Measurements from ENCODE around the gene MUL1. TPM values are rescaled to one million over a fixed set of nuclear protein-coding genes. Genes with fewer than 3 reads are reported as not detected.

MUL1 gene
- total and polyA plus RNA-seq, 9 of the 15 experiments (the other 6 are each of a cell fraction or from before 2014, with no cell fraction given), result 10.4 to 32.9 (median 19.3) TPM

- TF ChIP-seq ELF4 (CRISPR knock-in tag; IDR thresholded peaks at IDR 0.05) (peak; percentile 96), SMARCA5 (IDR thresholded peaks at IDR 0.05) (peak; percentile 44; the same call in 1 of the 2 replicates), ZNF75A (CRISPR knock-in tag; IDR thresholded peaks at IDR 0.05) (no peak), PRDM10 (IDR thresholded peaks at IDR 0.05; ENCODE audit: partially characterized antibody) (peak; percentile 27), HBP1 (CRISPR knock-in tag; IDR thresholded peaks at IDR 0.05) (peak; percentile 95), ZNF639 (CRISPR knock-in tag; conservative IDR thresholded peaks at IDR 0.05 in 1 of 2, IDR thresholded peaks at IDR 0.05 in 1 of 2) (peak in 1 of 2 experiments; percentile 58; a peak in 1 of 4 replicates), CBX3 (IDR thresholded peaks at IDR 0.05; ENCODE audit: borderline replicate concordance in 1 of 2, low read length in 2 of 2) (no peak), NUFIP1 (IDR thresholded peaks at IDR 0.05; ENCODE audit: partially characterized antibody) (no peak), POLR2B (IDR thresholded peaks at IDR 0.05; ENCODE audit: low read depth, partially characterized antibody) (peak; percentile 49), CREM (IDR thresholded peaks at IDR 0.05; ENCODE audit: low read depth) (peak; percentile 73; the same call in 1 of the 2 replicates), TBL1XR1 (IDR thresholded peaks at IDR 0.05; ENCODE audit: low read length in 2 of 2) (no peak), ZNF224 (CRISPR knock-in tag; IDR thresholded peaks at IDR 0.05) (no peak), SMARCE1 (IDR thresholded peaks at IDR 0.05) (peak; percentile 37; the same call in 1 of the 2 replicates), HINFP (tag; conservative IDR thresholded peaks at IDR 0.05; ENCODE audit: low read depth) (peak; percentile 76), NBN (IDR thresholded peaks at IDR 0.05; ENCODE audit: low read depth) (peak; percentile 68; the same call in 1 of the 2 replicates), ZNF699 (CRISPR knock-in tag; IDR thresholded peaks at IDR 0.05; ENCODE audit: insufficient replicate concordance) (no peak), PCBP1 (IDR thresholded peaks at IDR 0.05; ENCODE audit: low read depth, low read length, poor library complexity, severe bottlenecking) (peak; percentile 31), EGR1 (conservative IDR thresholded peaks at IDR 0.05) (no peak)
Observed at GRCh38 chr1:20485527-20486456, 22.2 kb downstream of the MUL1 start, which contains the start of gene CAMK2N1 (continued).
